Activated gamma-delta T cell treated with anti-CD3 and anti-CD28 coated beads, Interleukin-2, amount 50 U/mL, for 16 hours (primary cell): Measurements from ENCODE around the gene PTX4.

Experiments used
- DNase-seq: peaks from one replicate; pipeline ENCODE4 v3.0.0-alpha.2; 2020; ENCODE audit warnings: low read depth

The PTX4 gene

GRCh38 chr16:1499756-1500464 lies 11.2 kb upstream of the PTX4 start:
- no peak for DNase-seq

DNA sequence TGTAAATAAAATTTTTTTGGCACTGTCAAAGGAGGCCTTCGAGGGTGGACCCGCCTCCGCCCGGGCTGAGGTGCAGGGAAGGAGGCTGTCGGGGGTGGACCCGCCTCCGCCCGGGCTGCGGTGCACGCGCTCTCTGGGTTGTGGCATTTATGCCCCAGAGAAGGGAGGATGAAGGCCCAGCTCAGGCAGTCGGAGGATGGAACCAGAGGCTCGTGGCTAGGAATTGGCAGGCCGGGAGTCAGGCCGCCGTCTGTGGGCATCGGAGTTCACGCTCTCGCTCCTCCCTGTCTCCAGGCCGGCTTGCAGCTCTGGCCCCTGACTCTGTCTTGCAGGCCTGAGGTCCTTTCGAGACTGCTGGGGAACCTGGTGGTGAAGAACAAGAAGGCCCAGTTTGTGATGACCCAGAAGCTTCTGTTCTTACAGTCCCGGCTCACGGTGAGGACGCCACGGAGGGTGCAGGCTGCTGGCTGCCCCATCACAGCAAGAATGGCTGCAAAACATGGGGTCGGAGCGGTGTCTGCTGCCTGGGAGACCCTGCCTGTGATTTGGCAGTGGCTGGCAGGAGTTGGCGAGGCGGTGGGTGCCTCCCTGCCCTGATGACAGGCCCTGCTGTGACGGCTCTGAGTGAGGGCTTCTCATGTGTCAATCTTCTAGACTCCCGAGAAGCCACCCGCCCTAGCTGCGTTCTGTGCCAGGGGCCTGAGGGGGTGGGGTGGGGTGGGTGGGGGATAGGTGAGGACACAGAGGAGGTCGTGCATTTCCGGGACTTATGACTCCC lies 10.3 kb upstream of the PTX4 start:
- DNase-seq = no peak

DNA sequence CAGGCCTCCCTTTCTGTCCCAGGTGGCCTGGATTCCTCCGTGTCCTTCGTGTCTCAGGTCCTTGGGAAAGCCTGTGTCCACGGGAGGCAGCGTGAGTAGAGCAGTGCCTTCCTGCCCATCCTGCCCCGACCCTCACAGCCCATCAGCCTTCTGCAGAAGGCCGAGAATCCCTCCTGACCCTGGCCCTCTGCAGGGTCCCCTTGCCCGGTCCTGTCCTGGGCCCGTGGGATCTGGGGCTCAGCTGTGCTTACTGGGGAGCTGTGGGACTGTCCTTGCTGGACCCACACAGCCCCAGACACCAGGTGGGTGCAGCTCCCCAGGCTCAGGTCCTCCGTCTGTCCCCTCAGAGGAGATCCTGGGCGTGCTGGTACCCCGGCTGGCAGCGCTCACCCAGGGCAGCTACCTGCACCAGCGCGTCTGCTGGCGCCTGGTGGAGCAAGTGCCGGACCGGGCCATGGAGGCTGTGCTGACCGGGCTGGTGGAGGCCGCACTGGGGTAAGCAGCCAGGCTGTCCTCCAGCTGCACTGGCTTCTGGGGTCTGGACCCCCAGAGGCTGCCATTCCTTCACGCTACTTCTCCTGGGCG lies 8.4 kb upstream of the PTX4 start:
- DNase-seq = no peak

DNA sequence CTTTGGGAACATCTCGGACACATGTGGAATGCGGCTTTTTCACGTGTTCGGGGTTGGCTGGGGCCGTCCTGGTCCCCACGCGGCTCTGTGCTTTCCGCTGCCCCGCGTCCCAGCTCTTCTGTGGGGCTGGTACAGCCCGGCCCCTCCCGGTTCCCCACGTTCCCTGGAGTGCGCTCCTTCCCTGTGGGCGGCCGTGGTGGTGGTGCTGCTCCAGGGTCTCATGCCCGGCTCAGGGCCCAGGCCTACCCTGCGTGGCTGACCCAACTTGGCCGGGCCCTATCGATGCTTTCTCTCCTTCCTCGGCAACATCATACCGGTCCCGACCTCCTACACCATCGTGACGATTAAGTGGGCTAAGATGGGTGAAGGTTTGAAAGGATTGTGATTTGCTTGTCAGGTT lies 7.7 kb upstream of the PTX4 start:
- no peak for DNase-seq

DNA sequence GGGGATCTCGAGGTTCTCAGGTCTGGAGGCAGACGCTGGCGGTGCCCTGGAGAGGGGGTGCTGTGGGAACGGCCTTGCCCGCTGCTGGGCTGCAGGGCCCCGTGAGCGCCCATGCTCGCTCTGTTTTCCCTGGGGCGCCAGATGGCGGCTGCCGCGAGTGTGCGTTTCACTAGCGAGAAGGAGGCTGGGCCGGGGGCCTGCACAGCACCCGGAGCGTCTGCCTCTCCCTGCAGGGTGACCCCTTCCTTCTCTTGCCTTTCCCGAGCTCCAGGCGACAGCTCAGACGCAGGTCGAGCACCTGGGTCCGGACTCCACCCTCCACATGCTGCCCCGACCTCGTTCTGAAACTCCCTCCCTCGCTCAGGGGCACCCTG lies 7.1 kb upstream of the PTX4 start:
- no peak for DNase-seq

DNA sequence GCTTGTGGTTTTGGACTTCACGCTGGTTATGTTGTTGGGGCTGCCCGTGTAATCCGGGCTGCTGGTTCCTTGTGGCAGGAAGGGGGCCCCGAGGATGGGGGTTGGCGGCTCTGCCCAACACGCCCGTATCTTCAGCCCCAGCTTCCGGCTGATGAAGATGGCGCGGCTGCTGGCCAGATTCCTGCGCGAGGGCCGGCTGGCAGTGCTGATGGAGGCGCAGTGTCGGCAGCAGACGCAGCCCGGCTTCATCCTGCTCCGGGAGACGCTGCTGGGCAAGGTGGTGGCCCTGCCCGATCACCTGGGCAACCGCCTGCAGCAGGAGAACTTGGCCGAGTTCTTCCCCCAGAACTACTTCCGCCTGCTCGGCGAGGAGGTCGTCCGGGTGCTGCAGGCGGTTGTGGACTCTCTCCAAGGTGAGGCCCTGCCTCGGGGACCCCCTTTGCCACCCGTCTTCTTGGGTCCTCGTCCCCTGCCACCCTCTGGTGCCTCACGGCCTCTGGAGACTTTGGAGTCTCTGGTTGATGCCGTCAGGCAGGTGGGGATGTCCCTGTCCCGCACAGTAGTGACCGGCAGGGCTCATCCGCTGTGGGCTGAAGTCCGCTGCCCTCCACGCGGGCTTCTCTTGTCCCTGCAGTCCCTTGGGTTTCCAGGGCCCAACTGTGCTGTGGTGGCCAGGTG lies 6.6 kb upstream of the PTX4 start:
- DNase-seq = no peak

DNA sequence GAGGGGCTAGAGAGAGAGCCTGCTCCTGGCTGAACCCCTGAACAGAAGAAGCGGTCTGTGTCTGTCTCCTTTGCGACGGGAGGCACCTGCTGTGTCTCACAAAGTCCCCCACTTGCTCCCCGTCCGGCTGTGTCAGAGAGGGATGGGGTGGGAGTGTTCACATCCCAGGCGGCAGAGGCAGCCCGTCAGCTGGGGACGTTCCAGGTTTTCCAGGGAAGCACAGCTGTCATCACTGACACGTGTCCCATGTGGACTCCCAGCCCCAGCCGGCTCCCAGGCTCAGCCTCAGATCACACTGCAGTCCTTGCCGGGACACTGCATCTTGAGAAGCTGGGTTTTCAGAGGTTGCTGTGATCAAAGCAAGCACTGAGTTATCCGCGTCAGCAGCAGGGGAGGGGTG lies 6.0 kb upstream of the PTX4 start:
- DNase-seq = no peak

DNA sequence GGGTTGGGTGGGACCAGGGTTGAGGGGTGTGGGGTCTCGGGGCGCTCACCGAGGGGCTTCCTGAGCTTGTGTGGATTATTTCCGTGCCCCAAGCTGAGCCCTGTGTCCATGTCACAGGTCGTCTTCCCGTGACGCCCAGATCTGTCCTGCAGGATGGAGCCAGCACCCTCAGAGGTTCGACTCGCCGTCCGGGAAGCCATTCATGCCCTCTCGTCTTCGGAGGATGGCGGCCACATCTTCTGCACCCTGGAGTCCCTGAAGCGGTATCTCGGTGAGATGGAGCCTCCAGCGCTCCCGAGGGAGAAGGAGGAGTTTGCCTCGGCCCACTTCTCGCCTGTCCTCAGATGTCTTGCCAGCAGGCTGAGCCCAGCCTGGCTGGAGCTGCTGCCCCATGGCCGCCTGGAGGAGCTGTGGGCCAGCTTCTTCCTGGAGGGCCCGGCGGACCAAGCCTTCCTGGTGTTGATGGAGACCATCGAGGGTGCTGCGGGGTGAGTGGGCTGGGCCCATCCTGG lies 5.4 kb upstream of the PTX4 start:
- no peak for DNase-seq

GRCh38 chr16:1493746-1494094 lies 5.0 kb upstream of the PTX4 start:
- DNase-seq = no peak

GRCh38 chr16:1492923-1493745 lies 4.4 kb upstream of the PTX4 start, which contains the start of gene TELO2:
Gene TELO2, plus strand, starts transcription at chr16:1493360. Its CDS starts 922 bp downstream, at chr16:1494282.
- DNase-seq = peak; percentile 76

DNA sequence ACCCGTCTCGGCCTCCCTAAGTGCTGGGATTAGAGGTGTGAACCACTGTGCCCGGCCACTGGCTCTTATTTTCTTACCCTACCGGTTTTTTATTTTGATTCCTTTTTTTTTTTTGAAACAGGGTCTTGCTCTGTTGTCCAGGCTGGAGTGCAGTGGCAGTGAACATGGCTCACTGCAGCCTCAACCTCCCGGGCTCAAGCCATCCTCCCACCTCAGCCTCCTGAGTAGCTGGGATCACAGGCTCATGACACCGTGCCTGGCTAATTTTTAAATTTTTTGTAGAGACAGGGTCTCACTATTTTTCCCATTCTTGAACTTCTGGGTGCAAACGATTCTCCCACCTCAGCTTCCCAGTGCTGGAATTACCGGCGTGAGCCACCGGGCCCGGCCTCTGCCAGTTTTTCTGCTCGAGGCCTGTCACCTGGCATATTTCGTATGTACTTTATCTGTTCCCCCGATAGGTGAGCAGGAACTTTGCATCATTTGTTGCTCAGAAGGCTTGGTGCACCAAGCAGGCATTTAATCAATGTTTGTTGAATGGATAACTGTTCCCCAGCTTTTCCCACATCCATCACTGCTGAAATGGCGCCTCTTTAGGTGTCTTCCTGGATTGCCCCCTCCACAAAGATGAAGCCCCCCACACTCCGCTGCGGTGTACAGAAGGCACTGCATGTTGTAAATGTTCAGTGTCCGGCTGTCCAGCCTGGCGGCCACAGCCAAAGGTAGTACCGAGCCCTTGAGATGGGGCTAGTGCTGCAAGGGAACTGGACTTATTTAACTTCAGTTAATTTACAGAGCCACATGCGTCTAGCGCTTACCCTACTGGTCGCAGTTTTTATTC lies 3.6 kb upstream of the PTX4 start:
- DNase-seq = no peak

DNA sequence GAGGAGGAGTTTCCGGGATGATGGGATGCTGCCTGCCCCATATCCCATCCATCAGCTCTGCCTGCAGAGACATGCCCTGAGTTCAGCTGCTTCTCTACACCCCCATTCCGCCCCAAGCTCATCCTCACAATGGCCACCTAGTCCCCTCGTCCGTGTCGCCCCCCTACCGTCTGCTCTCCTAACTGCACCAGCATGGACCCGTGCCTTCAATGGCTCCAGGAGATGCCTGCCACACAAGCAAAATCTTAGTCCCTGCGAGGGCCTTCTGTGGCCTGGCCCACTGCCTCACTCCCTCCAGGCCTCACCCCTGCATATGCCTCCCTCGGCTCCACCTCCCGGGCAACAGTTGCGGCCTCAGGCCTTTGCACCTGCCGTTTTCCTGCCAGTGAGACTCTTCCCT lies 2.6 kb upstream of the PTX4 start:
- DNase-seq = no peak

DNA sequence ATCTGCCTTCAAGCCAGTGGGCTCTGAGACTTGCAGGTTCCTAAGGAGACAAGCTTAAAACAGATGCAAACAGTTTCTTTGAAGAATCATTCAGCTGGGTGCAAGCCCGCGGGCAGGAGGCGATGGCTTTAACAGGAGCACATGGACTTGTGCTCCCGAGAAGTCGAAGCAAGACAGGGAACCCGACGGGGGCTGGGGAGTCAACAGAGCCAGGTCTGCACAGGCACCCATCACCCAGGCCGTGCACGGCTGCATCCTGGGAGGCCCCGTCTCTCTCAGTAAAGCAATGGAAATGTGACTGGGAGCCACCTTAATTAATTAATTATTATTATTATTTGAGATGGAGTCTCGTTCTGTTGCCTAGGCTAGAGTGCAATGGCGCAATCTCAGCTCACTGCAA lies 333 bp upstream of the PTX4 start:
- no peak for DNase-seq

GRCh38 chr16:1488054-1488601 lies 616 bp downstream of the PTX4 start:
- no peak for DNase-seq

- no peak for DNase-seq
Measured at GRCh38 chr16:1487395-1488053, 1.2 kb downstream of the PTX4 start.

- DNase-seq = no peak
Measured at GRCh38 chr16:1486551-1487390, 2.0 kb downstream of the PTX4 start.

GRCh38 chr16:1485847-1486496 lies 2.8 kb downstream of the PTX4 start:
- no peak for DNase-seq
